Measurements from ENCODE around the gene ATP13A3.

DNA sequence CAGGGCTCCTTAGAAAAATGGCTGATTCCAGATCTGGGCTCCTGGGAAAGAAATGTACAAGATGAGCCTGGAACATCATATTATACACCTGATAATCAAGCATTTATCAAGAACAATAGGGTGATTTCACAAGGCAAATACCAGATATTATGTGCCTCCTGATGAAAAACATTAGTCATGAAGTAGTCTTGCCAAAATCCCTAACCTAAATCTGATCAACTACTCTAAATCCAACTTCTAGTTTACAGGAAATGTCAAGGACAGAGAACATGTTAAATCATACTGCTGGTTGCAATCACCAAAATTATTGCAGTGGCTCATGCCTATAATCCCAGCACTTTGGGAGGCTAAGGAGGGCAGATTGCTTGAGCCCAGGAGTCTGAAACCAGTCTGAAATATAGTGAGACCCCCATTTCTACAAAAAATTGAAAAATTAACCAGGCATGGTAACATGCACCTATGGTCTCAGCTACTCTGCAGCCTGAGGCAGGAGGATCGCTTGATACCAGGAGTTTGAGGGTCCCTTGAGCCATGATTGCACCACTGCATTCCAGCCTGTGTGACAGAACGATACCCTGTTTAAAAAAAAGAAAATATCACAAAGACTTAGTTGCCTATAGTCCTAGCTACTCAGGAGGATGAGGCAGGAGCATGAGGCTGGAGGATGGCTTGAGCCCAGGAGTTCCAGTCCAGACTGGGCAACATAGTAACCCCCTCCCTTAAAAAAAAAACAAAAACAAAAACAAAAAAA, 34.9 kb upstream of the ATP13A3 start:
- TF ChIP-seq, protein P1, sequence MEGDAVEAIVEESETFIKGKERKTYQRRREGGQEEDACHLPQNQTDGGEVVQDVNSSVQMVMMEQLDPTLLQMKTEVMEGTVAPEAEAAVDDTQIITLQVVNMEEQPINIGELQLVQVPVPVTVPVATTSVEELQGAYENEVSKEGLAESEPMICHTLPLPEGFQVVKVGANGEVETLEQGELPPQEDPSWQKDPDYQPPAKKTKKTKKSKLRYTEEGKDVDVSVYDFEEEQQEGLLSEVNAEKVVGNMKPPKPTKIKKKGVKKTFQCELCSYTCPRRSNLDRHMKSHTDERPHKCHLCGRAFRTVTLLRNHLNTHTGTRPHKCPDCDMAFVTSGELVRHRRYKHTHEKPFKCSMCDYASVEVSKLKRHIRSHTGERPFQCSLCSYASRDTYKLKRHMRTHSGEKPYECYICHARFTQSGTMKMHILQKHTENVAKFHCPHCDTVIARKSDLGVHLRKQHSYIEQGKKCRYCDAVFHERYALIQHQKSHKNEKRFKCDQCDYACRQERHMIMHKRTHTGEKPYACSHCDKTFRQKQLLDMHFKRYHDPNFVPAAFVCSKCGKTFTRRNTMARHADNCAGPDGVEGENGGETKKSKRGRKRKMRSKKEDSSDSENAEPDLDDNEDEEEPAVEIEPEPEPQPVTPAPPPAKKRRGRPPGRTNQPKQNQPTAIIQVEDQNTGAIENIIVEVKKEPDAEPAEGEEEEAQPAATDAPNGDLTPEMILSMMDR (IDR thresholded peaks at IDR 0.05): no peak
- no peak for TF ChIP-seq POLR2A (IDR thresholded peaks at IDR 0.05)
- TF ChIP-seq POLR2AphosphoS5 (IDR thresholded peaks at IDR 0.05): peak in 1 of 4 donors; percentile 24
